Mucosa of descending colon (tissue), 3 donors: ENCODE measurements around the gene PANK4. TPM values are rescaled to one million over a fixed set of nuclear protein-coding genes. Genes with fewer than 3 reads are reported as not detected.
A peak's percentile ranks its signal among the peaks of the same experiment; 100 is the strongest.

Experiments used
- ATAC-seq: fragments of 200-7000 bp; cut with Tn5 transposase; one replicate; pipeline ENCODE4 v1.9.1; 2020; ENCODE audit warnings: mild to moderate bottlenecking, moderate library complexity
- DNase-seq, 3 donors: peaks; one replicate each; pipeline ENCODE4 v3.0.0-alpha.2; 2020
- H3K36me3 ChIP-seq: fragments of 200-600 bp; one replicate; pipeline ENCODE4 v1.8.0; 2021; ENCODE audit warnings: low read depth, mild to moderate bottlenecking
- H3K4me1 ChIP-seq: fragments of 200-600 bp; one replicate; pipeline ENCODE4 v1.8.0; 2021; ENCODE audit warnings: low read depth, mild to moderate bottlenecking
- H3K4me3 ChIP-seq: fragments of 200-600 bp; one replicate; pipeline ENCODE4 v1.8.0; 2021; ENCODE audit warnings: mild to moderate bottlenecking
- H3K9me3 ChIP-seq: fragments of 200-600 bp; one replicate; pipeline ENCODE4 v1.8.0; 2021; ENCODE audit warnings: mild to moderate bottlenecking
- intact Hi-C, 2 donors: fragments of 100-400 bp; cut with DNase I in 1 of 2; cut with micrococcal nuclease in 1 of 2; formaldehyde crosslinking; loops; one replicate each; pipeline versions ENCODE4 v1.11.0 to v1.11.1; 2022; cut with DNase I, micrococcal nuclease
- total RNA-seq, 3 donors: library from RNA; stranded (reverse); fragmentation: NEBNext Ultra II Directional in 2 of 3; extraction: Animal tissue kit (Norgen Biotek cat#: 25700) in 2 of 3; gene quantifications; one replicate each; pipeline versions ENCODE4 v1.2.1 to v1.2.4, GENCODE V29; 2021 to 2023
- TF ChIP-seq, protein P1 (sequence below): fragments of 200-600 bp; IDR thresholded peaks from one replicate; pipeline ENCODE4 v1.8.0; 2022; ENCODE audit warnings: antibody characterized with exemption, mild to moderate bottlenecking
- donor health status: DM: no; HTN: no; CAD: no; lungs with moderate emphysema.
- donor health status: DM: no; HTN: no; CAD: no.
- donor health status: DM: no; HTN: yes; CAD: no.

PANK4 gene
- total RNA-seq, 3 donors from 2014 or later = 28.1 to 51.6 (median 44.7) TPM

DNA sequence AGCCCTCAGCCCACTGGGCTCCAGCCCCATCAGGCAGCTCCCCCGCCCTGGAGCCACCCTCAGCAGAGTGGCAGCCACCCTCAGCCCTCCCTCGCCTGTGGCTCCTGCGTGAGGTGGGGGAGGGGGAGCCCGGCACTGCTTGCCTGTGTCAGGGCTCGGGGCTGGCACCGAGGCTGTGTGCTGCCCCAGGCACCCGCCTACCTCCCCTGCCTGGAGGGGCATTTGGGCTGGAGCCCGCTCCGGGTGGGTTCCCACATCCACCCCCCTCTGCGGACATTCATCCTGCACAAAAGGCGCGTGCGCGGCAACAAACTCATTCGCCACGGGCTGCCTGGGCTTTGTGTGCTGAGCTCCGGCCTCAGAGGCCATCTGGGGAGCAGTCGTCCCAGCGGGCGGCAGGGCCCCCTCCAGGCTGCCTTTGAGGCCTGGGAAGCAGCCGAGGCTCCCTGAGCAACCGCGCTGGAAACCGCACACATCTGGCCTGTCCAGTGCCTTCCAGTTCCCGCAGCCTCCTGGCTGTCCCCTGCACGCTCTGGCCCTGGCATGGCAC is 17.2 kb upstream of the PANK4 start:
- Histone ChIP-seq H3K4me1 (peaks cover 64% of the 10 kb centered on the region), H3K4me3 (no peak overlapping the region), H3K36me3 (no peaks in the 10 kb centered on the region), H3K9me3 (no peaks in the 10 kb centered on the region)
- intact Hi-C loops = no loop called here
- TF ChIP-seq, protein P1, sequence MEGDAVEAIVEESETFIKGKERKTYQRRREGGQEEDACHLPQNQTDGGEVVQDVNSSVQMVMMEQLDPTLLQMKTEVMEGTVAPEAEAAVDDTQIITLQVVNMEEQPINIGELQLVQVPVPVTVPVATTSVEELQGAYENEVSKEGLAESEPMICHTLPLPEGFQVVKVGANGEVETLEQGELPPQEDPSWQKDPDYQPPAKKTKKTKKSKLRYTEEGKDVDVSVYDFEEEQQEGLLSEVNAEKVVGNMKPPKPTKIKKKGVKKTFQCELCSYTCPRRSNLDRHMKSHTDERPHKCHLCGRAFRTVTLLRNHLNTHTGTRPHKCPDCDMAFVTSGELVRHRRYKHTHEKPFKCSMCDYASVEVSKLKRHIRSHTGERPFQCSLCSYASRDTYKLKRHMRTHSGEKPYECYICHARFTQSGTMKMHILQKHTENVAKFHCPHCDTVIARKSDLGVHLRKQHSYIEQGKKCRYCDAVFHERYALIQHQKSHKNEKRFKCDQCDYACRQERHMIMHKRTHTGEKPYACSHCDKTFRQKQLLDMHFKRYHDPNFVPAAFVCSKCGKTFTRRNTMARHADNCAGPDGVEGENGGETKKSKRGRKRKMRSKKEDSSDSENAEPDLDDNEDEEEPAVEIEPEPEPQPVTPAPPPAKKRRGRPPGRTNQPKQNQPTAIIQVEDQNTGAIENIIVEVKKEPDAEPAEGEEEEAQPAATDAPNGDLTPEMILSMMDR = no peak
- peak in 2 of 3 donors; percentile 59 to 70 for DNase-seq
- no peak for ATAC-seq

DNA sequence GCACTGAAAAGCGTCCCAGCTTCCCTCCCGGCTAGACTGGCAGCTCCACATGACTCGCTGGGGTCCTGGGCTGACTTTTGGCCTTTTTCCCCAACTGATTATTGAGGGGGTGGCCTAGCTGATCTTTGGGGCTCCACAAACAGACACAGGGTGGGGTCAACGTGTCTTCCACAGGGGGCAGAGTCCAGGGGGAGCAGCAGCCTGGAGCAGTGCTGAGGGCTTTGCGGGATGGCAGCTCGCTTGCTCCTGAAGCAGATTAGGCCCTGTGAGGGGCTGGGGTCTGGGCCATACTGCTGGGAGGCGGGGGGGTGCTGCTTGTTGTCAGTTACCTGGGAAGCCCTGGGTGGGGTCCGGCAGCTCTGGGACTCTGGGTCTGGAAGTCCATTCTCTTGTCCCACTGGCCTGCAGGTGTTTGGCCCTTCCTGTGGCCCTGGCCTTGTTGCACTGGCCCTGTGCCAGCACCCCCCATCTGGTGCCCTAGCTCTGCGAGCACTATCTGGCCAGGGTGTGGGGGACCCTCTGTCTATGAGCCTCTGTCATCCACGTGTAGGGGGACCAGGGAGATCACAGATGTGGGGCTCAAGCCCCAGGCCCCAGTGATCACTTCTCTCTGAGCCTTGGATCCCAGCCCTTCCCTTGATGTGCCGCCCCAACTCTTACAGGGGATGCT is 16.0 kb upstream of the PANK4 start:
- TF ChIP-seq, protein P1 = no peak
- intact Hi-C loops = no loop called here
- H3K9me3 ChIP-seq = no peaks in the 10 kb centered on the region
- H3K36me3 ChIP-seq = no peaks in the 10 kb centered on the region
- ATAC-seq (no peak), DNase-seq (peak in 2 of 3 donors; percentile 44 to 60)
- H3K4me3 ChIP-seq = no peak overlapping the region
- H3K4me1 ChIP-seq = peaks cover 55% of the 10 kb centered on the region

DNA sequence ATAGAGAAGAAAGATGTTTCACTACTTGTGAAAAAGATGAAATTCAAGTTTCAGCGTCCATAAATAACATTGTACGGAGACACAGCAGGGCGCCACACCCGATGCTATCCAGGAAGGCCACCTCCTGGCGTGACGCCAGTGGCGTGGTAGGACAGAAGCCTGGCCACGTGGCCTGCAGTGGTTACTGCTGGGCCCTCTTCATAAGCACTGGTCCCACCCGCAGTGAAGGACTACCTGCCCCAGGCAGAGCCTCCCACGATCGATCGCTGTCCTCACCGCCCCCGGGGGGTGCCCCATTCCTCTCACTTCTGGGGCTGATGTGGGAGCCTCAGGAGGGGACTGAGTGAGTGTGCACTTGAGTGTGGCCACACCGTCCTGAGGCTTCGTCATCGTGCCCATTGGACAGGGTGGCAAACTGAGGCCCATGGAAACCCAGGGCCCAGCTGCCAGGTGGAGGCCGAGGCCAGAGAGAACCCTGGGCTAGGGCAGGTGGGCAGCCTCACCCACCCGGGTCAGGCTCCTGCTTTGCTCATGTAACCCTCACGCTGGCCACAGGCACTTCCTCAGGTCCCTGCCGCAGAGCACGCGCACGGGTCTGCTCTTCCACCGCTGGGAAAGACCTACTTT is 15.3 kb upstream of the PANK4 start:
- Histone ChIP-seq H3K36me3 (no peaks in the 10 kb centered on the region), H3K4me3 (no peak overlapping the region), H3K9me3 (no peaks in the 10 kb centered on the region), H3K4me1 (peaks cover 58% of the 10 kb centered on the region)
- peak; percentile 92 to 98 (median 95) for DNase-seq
- intact Hi-C loops = no loop called here
- peak; percentile 48 for ATAC-seq
- TF ChIP-seq, protein P1 = no peak

DNA sequence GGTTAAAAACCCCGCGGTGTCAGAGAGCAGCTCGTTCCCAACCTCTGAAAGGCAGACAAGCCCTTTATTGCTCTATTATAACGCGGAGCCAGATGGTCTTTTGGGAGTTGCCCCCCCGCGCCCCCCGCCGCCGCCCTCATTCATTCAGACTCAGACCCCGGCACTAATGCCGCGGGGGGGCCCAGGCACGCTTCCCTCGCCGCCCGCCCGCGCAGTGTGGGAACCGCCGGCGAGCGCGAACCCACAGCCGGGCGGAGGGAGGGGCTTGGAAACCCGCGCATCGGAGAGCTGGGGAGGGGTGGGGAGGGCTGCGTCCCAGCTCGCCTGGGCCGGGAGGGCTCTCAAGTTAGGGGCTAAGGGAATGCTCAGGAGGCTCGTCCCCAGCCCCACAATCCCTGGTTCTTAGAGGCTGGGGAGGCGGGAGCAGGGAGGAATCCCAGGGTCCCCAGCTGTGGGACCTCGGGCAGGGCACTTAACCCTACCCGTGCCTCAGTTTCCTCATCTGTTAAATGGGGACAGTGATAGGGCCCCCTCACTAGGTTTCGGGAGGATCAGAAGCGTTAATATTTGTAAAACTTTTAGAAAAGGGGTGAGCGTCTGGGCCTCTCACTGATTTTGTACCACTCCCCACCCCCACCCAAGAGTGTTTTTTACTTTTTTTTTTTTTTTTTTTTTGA is 14.6 kb upstream of the PANK4 start:
- peaks cover 51% of the 10 kb centered on the region for H3K4me1 ChIP-seq
- H3K9me3 ChIP-seq = no peaks in the 10 kb centered on the region
- ATAC-seq (no peak), DNase-seq (no peak)
- no peak overlapping the region for H3K4me3 ChIP-seq
- no peaks in the 10 kb centered on the region for H3K36me3 ChIP-seq
- intact Hi-C loops = no loop called here
- TF ChIP-seq, protein P1 = no peak

DNA sequence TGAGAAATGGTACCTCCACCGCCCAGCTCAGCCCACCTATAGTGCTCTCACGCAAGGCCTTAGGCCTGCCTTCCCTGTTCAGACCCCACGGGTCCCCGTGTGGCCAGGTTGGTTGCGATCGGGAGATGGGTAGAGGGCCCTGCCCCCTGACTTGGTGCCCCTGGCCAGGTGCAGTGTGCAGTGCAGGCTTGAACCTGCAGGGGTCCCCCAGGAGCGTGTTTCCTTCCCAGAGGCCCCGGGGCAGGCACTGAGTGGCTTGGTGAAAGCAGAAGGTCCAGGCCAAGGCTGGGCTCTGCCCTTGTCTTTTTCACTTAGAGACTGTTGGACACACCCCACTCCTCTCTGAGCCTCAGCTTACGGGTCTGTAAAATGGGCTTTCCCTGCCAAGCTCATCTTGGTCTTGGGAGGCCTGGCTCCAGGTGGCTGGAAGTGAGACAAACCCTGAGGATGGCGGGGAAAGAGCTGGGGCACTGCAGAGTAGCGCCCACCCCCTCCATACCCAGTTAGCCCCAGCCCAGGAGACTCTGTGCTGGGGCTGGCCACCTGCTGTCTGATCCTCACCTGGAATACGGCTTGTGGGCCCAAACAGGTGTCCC is 13.0 kb upstream of the PANK4 start:
- H3K4me3 ChIP-seq = no peak overlapping the region
- ATAC-seq (no peak), DNase-seq (peak in 2 of 3 donors; percentile 41 to 66)
- H3K36me3 ChIP-seq = no peaks in the 10 kb centered on the region
- H3K9me3 ChIP-seq = no peaks in the 10 kb centered on the region
- H3K4me1 ChIP-seq = peaks cover 51% of the 10 kb centered on the region
- TF ChIP-seq, protein P1 = no peak
- intact Hi-C loops = no loop called here
